Measurements from ENCODE around the gene SPINT4.
"Not testable (repeated sequence)": the region's sequence is repeated elsewhere in the genome, so short reads cannot be mapped to it uniquely, and the experiment has no call there.

Gene SPINT4

GRCh38 chr20:45704969-45705637 lies 17.0 kb upstream of the SPINT4 start, which contains the start of gene WFDC10B:
WFDC10B (minus strand) TSS chr20:45705019; CDS start chr20:45685992, 19,027 bp downstream.
- no peak for TF ChIP-seq CTCF (IDR thresholded peaks at IDR 0.05; ENCODE audit: extremely low read depth, missing control alignments)
- DNase-seq (ENCODE audit: low spot score), result no peak

DNA sequence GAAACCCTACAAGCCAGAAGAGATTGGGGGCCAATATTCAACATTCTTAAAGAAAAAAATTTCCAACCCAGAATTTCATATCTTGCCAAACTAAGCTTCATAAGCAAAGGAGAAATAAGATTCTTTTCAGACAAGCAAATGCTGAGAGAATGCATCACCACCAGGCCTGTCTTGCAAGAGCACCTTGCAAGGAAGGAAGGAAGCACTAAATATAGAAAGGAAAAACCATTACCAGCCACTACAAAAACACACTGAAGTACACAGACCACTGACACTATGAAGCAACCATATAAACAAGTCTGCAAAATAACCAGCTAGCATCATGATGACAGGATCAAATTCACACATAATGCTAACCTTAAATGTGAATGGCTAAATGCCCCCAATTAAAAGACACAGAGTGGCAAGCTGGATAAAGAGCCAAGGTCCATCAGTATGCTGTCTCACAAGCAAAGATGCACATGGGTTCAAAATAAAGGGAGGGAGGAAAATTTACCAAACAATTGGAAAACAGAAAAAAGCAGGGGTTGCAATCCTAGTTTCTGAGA lies 5.9 kb upstream of the SPINT4 start:
- not testable (repeated sequence) for DNase-seq (ENCODE audit: low spot score)

- no peak for TF ChIP-seq CTCF (IDR thresholded peaks at IDR 0.05; ENCODE audit: extremely low read depth, missing control alignments)
- no peak for DNase-seq (ENCODE audit: low spot score)
Measured at GRCh38 chr20:45725134-45725533, 3.0 kb downstream of the SPINT4 start.

- no peak for TF ChIP-seq CTCF (IDR thresholded peaks at IDR 0.05; ENCODE audit: extremely low read depth, missing control alignments)
- no peak for DNase-seq (ENCODE audit: low spot score)
Measured at GRCh38 chr20:45727044-45727443, 4.9 kb downstream of the SPINT4 start.

DNA sequence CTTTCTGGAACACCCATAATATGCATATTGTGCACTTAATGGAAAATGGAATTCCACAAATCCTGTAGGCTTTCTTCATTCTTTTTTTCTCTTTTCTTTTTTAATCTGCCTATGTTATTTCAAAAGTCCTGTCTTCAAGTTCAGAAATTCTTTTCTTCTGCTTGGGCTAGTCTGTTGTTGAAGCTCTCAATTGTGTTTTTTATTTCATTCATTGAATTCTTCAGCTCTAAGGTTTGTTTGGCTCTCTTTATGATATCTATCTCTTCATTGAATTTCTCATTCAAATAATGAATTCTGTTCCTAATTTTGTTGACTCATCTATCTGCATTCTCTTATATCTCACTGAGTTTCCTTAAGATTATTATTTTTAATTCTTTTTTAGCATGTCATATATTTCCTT lies 10.1 kb downstream of the SPINT4 start:
- TF ChIP-seq CTCF (IDR thresholded peaks at IDR 0.05; ENCODE audit: extremely low read depth, missing control alignments), result no peak
- DNase-seq (ENCODE audit: low spot score), result no peak

DNA sequence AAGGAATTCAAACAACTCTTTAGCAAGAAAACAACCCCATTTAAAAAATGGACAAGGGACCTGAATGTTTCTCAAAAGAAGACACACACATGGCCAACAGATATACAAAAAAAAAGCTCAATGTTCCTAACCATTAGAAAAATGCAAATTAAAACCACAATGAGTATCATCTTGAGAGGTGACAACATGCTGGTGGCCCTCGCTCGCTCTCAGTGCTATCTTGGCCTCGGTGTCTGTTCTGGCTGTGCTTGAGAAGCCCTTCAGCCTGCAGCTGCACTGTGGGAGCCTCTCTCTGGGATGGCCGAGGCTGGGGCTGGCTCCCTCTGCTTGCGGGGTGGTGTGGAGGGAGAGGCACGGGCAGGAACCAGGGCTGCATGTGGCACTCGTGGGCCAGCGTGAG lies 13.4 kb downstream of the SPINT4 start:
- no peak for DNase-seq (ENCODE audit: low spot score)
- no peak for TF ChIP-seq CTCF (IDR thresholded peaks at IDR 0.05; ENCODE audit: extremely low read depth, missing control alignments)

- DNase-seq (ENCODE audit: low spot score), result no peak
- TF ChIP-seq CTCF (IDR thresholded peaks at IDR 0.05; ENCODE audit: extremely low read depth, missing control alignments), result no peak
Measured at GRCh38 chr20:45735988-45736387, 13.8 kb downstream of the SPINT4 start.

GRCh38 chr20:45742596-45742995 lies 20.4 kb downstream of the SPINT4 start:
- no peak for TF ChIP-seq CTCF (IDR thresholded peaks at IDR 0.05; ENCODE audit: extremely low read depth, missing control alignments)
- no peak for DNase-seq (ENCODE audit: low spot score)

Data from GM20000 (cell line).